ENCODE data around the gene BAZ2B. TPM values are rescaled to one million over a fixed set of nuclear protein-coding genes. Genes with fewer than 3 reads are reported as not detected.
"Not testable (repeated sequence)": the region's sequence is repeated elsewhere in the genome, so short reads cannot be mapped to it uniquely, and the experiment has no call there.

The BAZ2B gene
- polyA plus RNA-seq, 1 of the 3 experiments (the other 2 are of a cell fraction): 10.2 TPM

DNA sequence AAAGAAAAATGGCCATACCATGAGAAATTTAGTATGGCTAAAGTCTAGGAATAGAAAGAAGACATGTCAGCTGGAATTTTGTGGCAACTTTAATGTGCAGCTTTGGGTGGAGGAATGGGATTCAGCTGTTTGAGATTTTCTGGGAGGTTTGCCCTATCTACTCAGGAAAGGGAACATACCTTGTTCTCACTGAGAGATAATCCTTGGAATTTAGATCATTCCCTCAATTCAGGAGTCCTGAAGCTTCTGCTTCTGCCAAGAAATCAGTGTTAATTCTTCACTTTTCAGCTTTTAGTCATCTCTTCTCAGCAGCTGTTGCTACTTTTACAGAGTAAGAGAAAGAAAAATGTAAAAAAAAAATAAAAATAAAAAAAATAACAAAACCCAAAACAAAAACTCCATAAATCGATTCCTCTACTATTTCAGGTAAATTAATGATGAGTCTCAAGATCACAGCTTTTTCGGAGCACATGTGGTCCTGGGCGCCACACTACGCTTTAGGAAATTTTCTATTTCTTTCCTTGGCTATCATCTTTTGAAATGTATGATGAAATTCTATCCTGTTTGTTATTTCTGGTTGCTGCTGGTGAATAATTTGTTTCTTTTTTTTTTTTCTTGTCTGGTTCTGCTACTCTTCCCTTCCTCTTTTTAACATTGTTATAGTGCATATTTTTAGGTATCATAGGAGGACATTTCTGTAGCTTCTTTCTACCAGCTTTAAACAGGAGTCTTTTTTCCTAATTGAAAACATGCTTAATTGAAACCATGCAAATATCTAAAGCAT is 18.9 kb upstream of the BAZ2B start:
- H3K4me3 ChIP-seq (ENCODE audit: low read depth in 2 of 2, low read length in 1 of 2): no peak overlapping the region
- no peak overlapping the region for H3K9ac ChIP-seq
- H3K9me2 ChIP-seq: no peaks in the 10 kb centered on the region
- peaks cover 18% of the 10 kb centered on the region for H3F3A ChIP-seq (replicated peaks; ENCODE audit: insufficient read depth)
- no peak overlapping the region for H2AFZ ChIP-seq (ENCODE audit: low read depth)
- no peaks in the 10 kb centered on the region for H4K20me1 ChIP-seq (ENCODE audit: insufficient read depth)
- DNase-seq: no peak
- H3K27me3 ChIP-seq (ENCODE audit: insufficient read depth): no peaks in the 10 kb centered on the region
- TF ChIP-seq SMC3 (IDR thresholded peaks at IDR 0.05; ENCODE audit: low read depth, low read length): no peak
- 72% methylated on average over 4 of the region's 4 CpGs for WGBS (ENCODE audit: low lambda C conversion rate)
- peak overlapping the region in 1 of 2 experiments; percentile 5; a peak in 1 of 4 replicates for H3K27ac ChIP-seq (ENCODE audit: low read depth in 2 of 2, low read length in 1 of 2)
- no peak overlapping the region for H3K4me2 ChIP-seq
- H3K9me3 ChIP-seq: peaks cover 13% of the 10 kb centered on the region
- no peaks in the 10 kb centered on the region for H3K36me3 ChIP-seq (replicated peaks in 1 of 2; ENCODE audit: control insufficient read depth in 1 of 2, insufficient read depth in 2 of 2, low read length in 1 of 2)
- POLR2A ChIA-PET: no interaction called here
- CTCF ChIA-PET: interaction anchor here (1.0 kb wide), 1 partner anchor 76 kb away, joined by 3 read pairs; no protein-coding TSS in a partner anchor
- peaks cover 0 to 4% of the 10 kb centered on the region in 2 experiments; a peak in 1 of 4 replicates for H3K4me1 ChIP-seq (ENCODE audit: control insufficient read depth in 1 of 2, insufficient read depth in 2 of 2, low read depth in 1 of 2, low read length in 1 of 2)
- no peaks in the 10 kb centered on the region for H3K79me2 ChIP-seq (ENCODE audit: insufficient read depth)

- no peaks in the 10 kb centered on the region for H3K79me2 ChIP-seq (ENCODE audit: insufficient read depth)
- no peak for DNase-seq
- no peaks in the 10 kb centered on the region for H3K9me2 ChIP-seq
- TF ChIP-seq NFIC (IDR thresholded peaks at IDR 0.05; ENCODE audit: borderline replicate concordance) (no peak), GABPA (IDR thresholded peaks at IDR 0.05; ENCODE audit: low read depth) (no peak), RFX5 (IDR thresholded peaks at IDR 0.05; ENCODE audit: low read length) (no peak), MXI1 (IDR thresholded peaks at IDR 0.05; ENCODE audit: low read depth, low read length) (no peak), SMC3 (IDR thresholded peaks at IDR 0.05; ENCODE audit: low read depth, low read length) (no peak), EZH2phosphoT487 (IDR thresholded peaks at IDR 0.05; ENCODE audit: borderline replicate concordance, low read depth) (no peak)
- TF ChIP-seq, protein P1, sequence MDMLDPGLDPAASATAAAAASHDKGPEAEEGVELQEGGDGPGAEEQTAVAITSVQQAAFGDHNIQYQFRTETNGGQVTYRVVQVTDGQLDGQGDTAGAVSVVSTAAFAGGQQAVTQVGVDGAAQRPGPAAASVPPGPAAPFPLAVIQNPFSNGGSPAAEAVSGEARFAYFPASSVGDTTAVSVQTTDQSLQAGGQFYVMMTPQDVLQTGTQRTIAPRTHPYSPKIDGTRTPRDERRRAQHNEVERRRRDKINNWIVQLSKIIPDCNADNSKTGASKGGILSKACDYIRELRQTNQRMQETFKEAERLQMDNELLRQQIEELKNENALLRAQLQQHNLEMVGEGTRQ (IDR thresholded peaks at IDR 0.05; ENCODE audit: borderline replicate concordance, low read depth, low read length): no peak
- TF ChIP-seq, protein P2, sequence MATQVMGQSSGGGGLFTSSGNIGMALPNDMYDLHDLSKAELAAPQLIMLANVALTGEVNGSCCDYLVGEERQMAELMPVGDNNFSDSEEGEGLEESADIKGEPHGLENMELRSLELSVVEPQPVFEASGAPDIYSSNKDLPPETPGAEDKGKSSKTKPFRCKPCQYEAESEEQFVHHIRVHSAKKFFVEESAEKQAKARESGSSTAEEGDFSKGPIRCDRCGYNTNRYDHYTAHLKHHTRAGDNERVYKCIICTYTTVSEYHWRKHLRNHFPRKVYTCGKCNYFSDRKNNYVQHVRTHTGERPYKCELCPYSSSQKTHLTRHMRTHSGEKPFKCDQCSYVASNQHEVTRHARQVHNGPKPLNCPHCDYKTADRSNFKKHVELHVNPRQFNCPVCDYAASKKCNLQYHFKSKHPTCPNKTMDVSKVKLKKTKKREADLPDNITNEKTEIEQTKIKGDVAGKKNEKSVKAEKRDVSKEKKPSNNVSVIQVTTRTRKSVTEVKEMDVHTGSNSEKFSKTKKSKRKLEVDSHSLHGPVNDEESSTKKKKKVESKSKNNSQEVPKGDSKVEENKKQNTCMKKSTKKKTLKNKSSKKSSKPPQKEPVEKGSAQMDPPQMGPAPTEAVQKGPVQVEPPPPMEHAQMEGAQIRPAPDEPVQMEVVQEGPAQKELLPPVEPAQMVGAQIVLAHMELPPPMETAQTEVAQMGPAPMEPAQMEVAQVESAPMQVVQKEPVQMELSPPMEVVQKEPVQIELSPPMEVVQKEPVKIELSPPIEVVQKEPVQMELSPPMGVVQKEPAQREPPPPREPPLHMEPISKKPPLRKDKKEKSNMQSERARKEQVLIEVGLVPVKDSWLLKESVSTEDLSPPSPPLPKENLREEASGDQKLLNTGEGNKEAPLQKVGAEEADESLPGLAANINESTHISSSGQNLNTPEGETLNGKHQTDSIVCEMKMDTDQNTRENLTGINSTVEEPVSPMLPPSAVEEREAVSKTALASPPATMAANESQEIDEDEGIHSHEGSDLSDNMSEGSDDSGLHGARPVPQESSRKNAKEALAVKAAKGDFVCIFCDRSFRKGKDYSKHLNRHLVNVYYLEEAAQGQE (IDR thresholded peaks at IDR 0.05; ENCODE audit: low read depth, low read length): no peak
- TF ChIP-seq, protein P3, sequence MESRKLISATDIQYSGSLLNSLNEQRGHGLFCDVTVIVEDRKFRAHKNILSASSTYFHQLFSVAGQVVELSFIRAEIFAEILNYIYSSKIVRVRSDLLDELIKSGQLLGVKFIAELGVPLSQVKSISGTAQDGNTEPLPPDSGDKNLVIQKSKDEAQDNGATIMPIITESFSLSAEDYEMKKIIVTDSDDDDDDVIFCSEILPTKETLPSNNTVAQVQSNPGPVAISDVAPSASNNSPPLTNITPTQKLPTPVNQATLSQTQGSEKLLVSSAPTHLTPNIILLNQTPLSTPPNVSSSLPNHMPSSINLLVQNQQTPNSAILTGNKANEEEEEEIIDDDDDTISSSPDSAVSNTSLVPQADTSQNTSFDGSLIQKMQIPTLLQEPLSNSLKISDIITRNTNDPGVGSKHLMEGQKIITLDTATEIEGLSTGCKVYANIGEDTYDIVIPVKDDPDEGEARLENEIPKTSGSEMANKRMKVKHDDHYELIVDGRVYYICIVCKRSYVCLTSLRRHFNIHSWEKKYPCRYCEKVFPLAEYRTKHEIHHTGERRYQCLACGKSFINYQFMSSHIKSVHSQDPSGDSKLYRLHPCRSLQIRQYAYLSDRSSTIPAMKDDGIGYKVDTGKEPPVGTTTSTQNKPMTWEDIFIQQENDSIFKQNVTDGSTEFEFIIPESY (IDR thresholded peaks at IDR 0.05; ENCODE audit: borderline replicate concordance, low read depth): no peak
- TF ChIP-seq, protein P4, sequence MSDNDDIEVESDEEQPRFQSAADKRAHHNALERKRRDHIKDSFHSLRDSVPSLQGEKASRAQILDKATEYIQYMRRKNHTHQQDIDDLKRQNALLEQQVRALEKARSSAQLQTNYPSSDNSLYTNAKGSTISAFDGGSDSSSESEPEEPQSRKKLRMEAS (IDR thresholded peaks at IDR 0.05; ENCODE audit: low read depth): no peak
- H3K4me2 ChIP-seq: no peak overlapping the region
- ChIA-PET CTCF (interaction anchor here (0.6 kb wide), 1 partner anchor 233 kb away, joined by 3 read pairs; no protein-coding TSS in a partner anchor), POLR2A (no interaction called here)
- peaks cover 10% of the 10 kb centered on the region for H3F3A ChIP-seq (replicated peaks; ENCODE audit: insufficient read depth)
- no peaks in the 10 kb centered on the region for H3K27me3 ChIP-seq (ENCODE audit: insufficient read depth)
- 0 out of 2 replicates have a peak, but pooled peaks cover 3% of the 10 kb centered on the region for H3K9me3 ChIP-seq
- 95% methylated on average over 2 of the region's 2 CpGs for WGBS (ENCODE audit: low lambda C conversion rate)
- H4K20me1 ChIP-seq (ENCODE audit: insufficient read depth): no peaks in the 10 kb centered on the region
- H3K4me1 ChIP-seq (ENCODE audit: control insufficient read depth in 1 of 2, insufficient read depth in 2 of 2, low read depth in 1 of 2, low read length in 1 of 2): peaks cover 0 to 4% of the 10 kb centered on the region in 2 experiments; a peak in 1 of 4 replicates
- H3K27ac ChIP-seq (ENCODE audit: low read depth in 2 of 2, low read length in 1 of 2): no peak overlapping the region
- H2AFZ ChIP-seq (ENCODE audit: low read depth): no peak overlapping the region
- no peaks in the 10 kb centered on the region for H3K36me3 ChIP-seq (replicated peaks in 1 of 2; ENCODE audit: control insufficient read depth in 1 of 2, insufficient read depth in 2 of 2, low read length in 1 of 2)
- no peak overlapping the region for H3K4me3 ChIP-seq (ENCODE audit: low read depth in 2 of 2, low read length in 1 of 2)
- no peak overlapping the region for H3K9ac ChIP-seq
These were observed 16.9 kb upstream of the BAZ2B start for GRCh38 chr2:159633219-159633618.

- H4K20me1 ChIP-seq (ENCODE audit: insufficient read depth); H3K9me3 ChIP-seq; H3F3A ChIP-seq (replicated peaks; ENCODE audit: insufficient read depth); H3K9ac ChIP-seq; H2AFZ ChIP-seq (ENCODE audit: low read depth); H3K4me2 ChIP-seq; H3K4me1 ChIP-seq (ENCODE audit: control insufficient read depth in 1 of 2, insufficient read depth in 2 of 2, low read depth in 1 of 2, low read length in 1 of 2); POLR2A ChIA-PET; H3K27ac ChIP-seq (ENCODE audit: low read depth in 2 of 2, low read length in 1 of 2); H3K36me3 ChIP-seq (replicated peaks in 1 of 2; ENCODE audit: control insufficient read depth in 1 of 2, insufficient read depth in 2 of 2, low read length in 1 of 2); H3K27me3 ChIP-seq (ENCODE audit: insufficient read depth); H3K4me3 ChIP-seq (ENCODE audit: low read depth in 2 of 2, low read length in 1 of 2); CTCF ChIA-PET; H3K9me2 ChIP-seq; DNase-seq; H3K79me2 ChIP-seq (ENCODE audit: insufficient read depth): not testable (repeated sequence)
- WGBS (ENCODE audit: low lambda C conversion rate): 89% methylated on average over 2 of the region's 2 CpGs
These were observed 9.3 kb upstream of the BAZ2B start for GRCh38 chr2:159625628-159626027.
